HG03442 (cell line): Measurements from ENCODE around the gene AGAP2.

Experiments
- ATAC-seq: cut with Tn5 transposase; IDR thresholded peaks from one replicate; pipeline ENCODE4 v1.9.1; 2021; ENCODE audit warnings: mild to moderate bottlenecking, moderate library complexity; ENCODE audit not compliant: unreplicated experiment

Gene AGAP2

DNA sequence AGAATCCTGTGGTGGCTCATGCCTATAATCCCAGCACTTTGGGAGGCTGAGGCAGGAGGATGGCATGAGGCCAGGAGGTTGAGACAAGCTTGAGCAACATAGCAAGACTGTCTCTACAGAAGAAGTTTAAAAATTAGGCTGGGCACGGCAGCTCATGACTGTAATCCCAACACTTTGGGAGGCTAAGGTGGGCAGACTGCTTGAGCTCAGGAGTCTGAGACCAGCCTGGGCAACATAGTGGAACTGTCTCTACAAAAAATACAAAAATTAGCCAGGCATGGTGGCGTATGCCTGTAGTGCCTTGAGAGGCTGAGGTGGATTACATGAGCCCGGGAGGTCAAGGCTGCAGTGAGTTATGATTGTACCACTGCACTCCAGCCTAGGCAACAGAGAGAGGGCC, 29.3 kb upstream of the AGAP2 start:
- ATAC-seq: no peak

DNA sequence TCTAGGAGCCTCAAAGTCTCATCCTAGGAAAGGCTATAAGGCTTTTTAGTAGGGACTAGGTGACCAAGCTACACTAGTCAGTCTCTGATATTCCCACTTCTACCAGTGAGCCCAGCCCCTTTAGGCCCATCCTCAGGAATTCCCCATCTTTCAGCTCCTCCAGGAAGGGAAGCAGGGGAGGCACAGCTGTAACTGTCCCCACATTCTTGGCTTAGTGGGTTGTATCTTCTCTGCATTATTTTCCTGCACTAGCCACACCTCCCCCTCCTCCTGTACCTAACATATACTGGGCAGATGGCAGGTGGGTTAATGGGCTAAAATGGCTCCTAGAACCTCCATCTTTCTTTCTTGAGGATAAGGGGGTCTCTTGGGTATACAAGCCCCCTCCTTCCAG, 28.8 kb upstream of the AGAP2 start:
- ATAC-seq: no peak

GRCh38 chr12:57766464-57767304, 28.1 kb upstream of the AGAP2 start, which contains the start of gene CYP27B1:
Gene CYP27B1, minus strand, starts transcription at chr12:57767078. Its CDS starts 37 bp downstream, at chr12:57767041.
- no peak for ATAC-seq

- ATAC-seq: no peak
Observed at GRCh38 chr12:57765698-57766463, 27.3 kb upstream of the AGAP2 start.

- peak; percentile 60 for ATAC-seq
Observed at GRCh38 chr12:57765003-57765697, 26.6 kb upstream of the AGAP2 start.

DNA sequence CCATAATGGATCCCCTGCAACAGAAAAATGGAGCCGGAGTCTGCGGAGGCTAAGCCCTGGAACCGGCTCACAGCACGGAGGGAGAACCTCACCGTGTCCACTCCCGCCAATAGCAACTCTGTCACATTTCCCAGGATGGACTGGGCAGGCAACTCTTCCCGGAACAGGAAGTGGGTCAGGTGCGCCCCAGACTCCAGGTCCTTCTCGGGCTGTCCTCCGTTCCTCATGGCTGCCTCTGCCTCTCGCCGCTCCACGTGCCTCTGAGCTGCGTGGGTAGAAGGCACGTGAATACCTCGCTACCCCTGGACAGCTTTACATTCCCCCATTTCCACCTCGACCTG, 26.1 kb upstream of the AGAP2 start:
- peak; percentile 3 for ATAC-seq

- ATAC-seq: no peak
Observed at GRCh38 chr12:57763881-57764661, 25.5 kb upstream of the AGAP2 start.

DNA sequence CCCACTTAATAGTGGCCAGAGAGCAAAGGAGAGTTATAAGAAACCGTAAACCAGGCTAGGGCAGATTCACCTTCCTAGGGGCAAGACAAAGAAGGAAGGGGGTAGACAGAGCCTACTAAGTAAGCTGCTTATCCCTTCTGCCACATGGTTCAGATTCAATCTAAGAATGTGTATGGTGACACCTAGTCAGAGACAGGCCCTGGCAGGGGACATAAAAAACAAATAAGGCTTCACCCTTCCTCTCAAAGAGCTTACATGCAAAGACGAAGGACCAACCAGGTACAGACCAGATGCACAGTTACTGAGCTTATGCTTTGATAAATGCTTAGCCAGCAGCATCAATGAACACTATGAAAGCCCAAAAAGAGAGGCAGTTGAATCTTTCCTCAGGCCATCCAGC, 23.9 kb upstream of the AGAP2 start:
- ATAC-seq: no peak

- ATAC-seq: no peak
Observed at GRCh38 chr12:57761391-57761998, 23.0 kb upstream of the AGAP2 start.

DNA sequence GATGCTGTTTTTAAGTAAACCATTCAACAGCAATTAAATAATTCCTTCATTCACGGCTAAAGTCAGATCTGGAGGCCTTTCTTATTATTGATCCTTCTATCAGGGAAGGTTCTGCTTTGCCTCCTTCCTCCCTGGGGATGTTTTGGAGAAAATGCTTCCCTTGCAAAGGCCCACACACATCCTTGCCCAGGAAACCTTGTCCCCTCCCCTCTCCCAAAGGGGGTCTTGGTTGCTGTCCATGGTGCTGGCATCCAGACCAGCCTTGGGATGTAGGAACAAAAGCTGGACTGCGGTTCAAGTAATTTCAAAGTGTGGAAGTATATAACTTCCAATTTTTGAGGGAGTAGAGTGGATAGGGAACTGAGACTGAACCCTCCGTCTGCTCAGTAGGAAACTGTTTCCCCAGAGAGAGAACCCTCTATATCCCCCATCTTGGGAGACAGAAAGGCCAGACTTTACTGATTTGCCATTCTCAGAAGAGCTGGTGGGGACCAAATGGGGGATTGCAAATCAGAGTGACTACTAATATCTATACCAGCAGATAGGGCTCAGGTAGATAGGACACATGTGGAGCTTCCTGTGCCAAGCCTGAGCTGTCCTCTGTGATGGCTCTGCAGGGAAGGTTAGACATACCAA, 21.9 kb upstream of the AGAP2 start:
- ATAC-seq: no peak

GRCh38 chr12:57759360-57759980, 20.9 kb upstream of the AGAP2 start:
- peak; percentile 23 for ATAC-seq

- no peak for ATAC-seq
Observed at GRCh38 chr12:57758552-57759359, 20.2 kb upstream of the AGAP2 start.

DNA sequence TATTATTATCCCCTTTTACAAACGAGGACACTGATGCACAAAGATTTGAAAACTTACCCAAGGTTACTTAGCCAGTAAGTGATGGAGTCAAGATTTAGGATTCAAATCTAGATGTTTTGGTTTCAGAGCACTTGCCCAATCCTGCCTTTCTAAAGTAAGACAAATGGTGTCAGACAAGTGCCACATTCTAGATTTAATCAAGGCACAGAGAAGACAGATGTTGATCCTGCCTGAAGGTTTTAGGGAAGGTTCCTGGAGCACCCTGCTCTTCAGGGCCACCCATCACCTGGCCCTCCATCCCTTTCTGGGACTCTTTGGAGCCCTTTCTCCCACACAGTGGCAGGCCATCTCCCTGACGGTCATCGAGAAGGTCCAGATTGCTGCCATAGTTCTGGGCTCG, 19.2 kb upstream of the AGAP2 start:
- no peak for ATAC-seq

DNA sequence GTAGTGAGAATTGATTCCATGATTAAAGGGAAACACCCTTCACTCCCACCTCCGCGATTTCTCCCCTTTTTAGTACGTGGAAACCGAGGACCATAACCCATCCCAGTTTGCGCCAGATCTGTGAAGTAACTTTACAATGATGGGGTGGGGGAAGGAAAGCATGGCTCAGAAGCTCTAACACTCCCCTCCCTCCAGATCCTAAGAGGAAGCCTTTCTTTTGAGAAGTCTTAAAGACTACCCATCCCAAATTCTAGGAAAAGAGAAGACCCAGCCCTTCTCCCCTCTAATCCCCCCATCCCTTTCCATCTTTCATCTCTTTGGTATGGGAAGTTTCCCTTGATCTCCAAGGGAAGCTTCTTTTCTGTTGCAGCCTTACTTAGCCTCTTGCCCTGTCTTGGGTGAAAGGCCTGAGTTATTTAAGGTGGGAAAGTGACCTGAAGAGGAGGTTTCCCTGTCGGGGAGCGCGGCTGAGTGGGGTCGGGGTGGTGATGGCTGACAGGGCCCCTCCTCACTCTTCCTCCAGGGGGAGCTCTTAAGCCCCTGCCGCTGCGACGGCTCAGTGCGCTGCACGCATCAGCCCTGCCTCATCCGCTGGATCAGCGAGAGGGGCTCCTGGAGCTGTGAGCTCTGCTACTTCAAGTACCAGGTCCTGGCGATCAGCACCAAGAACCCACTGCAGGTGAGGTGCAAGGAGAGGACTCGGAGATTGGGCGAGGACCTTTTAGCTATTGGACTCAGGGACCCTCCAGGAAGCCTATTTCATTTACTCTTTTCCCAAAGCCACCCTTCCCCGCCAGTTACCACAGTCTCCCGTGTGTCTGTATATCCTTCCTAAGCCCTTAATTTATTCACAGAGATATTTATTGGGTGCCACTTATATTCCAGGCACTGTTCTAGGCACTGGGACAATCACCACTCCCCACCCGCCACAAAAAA, 18.1 kb upstream of the AGAP2 start:
- peak; percentile 28 for ATAC-seq

- no peak for ATAC-seq
Observed at GRCh38 chr12:57755454-57756372, 17.2 kb upstream of the AGAP2 start.

DNA sequence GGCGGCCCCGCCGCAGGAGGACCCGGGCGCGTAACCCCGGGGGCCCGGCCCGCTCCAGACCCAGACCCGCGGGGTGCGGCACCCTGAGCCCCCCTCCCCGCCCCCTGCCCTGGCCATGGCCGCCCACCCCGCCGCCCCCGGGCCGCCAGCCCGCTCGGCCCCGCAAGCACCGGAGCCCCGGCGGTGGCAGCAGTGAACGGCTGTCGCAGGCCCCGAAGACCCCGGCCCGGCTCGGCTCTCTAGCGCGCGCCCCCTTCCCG, 16.6 kb upstream of the AGAP2 start:
- ATAC-seq: no peak
